Glutamatergic neuron (in vitro differentiated cells): ENCODE measurements around the gene BTBD1. TPM values are rescaled to one million over a fixed set of nuclear protein-coding genes. Genes with fewer than 3 reads are reported as not detected.
"Not testable (repeated sequence)": the region's sequence is repeated elsewhere in the genome, so short reads cannot be mapped to it uniquely, and the experiment has no call there.

Experiments
- DNase-seq: peaks from one replicate; pipeline ENCODE4 v3.0.0; 2022
- H3K27ac Mint-ChIP-seq: one replicate; pipeline ENCODE4 v1.8.0; 2020; ENCODE audit warnings: mild to moderate bottlenecking, mixed read lengths, inconsistent platforms; ENCODE audit not compliant: unreplicated experiment
- H3K27me3 Mint-ChIP-seq: one replicate; pipeline ENCODE4 v1.8.0; 2020; ENCODE audit warnings: mild to moderate bottlenecking, moderate library complexity, mixed read lengths, inconsistent platforms; ENCODE audit not compliant: unreplicated experiment
- H3K36me3 Mint-ChIP-seq: one replicate; pipeline ENCODE4 v1.8.0; 2020; ENCODE audit warnings: mild to moderate bottlenecking, mixed read lengths, inconsistent platforms; ENCODE audit not compliant: unreplicated experiment
- H3K4me1 Mint-ChIP-seq: one replicate; pipeline ENCODE4 v1.8.0; 2020; ENCODE audit warnings: mild to moderate bottlenecking, low read depth, mixed read lengths, inconsistent platforms; ENCODE audit not compliant: unreplicated experiment
- H3K4me3 Mint-ChIP-seq: one replicate; pipeline ENCODE4 v1.8.0; 2020; ENCODE audit warnings: mild to moderate bottlenecking, mixed read lengths, inconsistent platforms; ENCODE audit not compliant: unreplicated experiment
- H3K9me3 Mint-ChIP-seq: one replicate; pipeline ENCODE4 v1.8.0; 2020; ENCODE audit warnings: mild to moderate bottlenecking, moderate library complexity, mixed read lengths, inconsistent platforms; ENCODE audit not compliant: unreplicated experiment
- total RNA-seq: library from RNA; stranded (reverse); fragmentation: NEBNext Ultra II Directional; extraction: Animal tissue kit (Norgen Biotek cat#: 25700); gene quantifications from one replicate; pipeline ENCODE4 v1.2.1, GENCODE V29; 2021; ENCODE audit not compliant: unreplicated experiment
- TF ChIP-seq, protein P1 (sequence below): fragments of 200-600 bp; sonication (generic); IDR thresholded peaks from one replicate; pipeline ENCODE4 v1.5.0; 2021; ENCODE audit not compliant: partially characterized antibody, unreplicated experiment

BTBD1 gene
- total RNA-seq, 1 donor from 2014 or later: 41.9 TPM

GRCh38 chr15:83098079-83098478, 31.0 kb upstream of the BTBD1 start:
- Mint-ChIP-seq H3K36me3 (no peaks in the 10 kb centered on the region), H3K27ac (no peak overlapping the region), H3K4me3 (no peak overlapping the region), H3K27me3 (peaks cover 4% of the 10 kb centered on the region), H3K4me1 (no peaks in the 10 kb centered on the region), H3K9me3 (no peaks in the 10 kb centered on the region)
- no peak for DNase-seq
- TF ChIP-seq, protein P1, sequence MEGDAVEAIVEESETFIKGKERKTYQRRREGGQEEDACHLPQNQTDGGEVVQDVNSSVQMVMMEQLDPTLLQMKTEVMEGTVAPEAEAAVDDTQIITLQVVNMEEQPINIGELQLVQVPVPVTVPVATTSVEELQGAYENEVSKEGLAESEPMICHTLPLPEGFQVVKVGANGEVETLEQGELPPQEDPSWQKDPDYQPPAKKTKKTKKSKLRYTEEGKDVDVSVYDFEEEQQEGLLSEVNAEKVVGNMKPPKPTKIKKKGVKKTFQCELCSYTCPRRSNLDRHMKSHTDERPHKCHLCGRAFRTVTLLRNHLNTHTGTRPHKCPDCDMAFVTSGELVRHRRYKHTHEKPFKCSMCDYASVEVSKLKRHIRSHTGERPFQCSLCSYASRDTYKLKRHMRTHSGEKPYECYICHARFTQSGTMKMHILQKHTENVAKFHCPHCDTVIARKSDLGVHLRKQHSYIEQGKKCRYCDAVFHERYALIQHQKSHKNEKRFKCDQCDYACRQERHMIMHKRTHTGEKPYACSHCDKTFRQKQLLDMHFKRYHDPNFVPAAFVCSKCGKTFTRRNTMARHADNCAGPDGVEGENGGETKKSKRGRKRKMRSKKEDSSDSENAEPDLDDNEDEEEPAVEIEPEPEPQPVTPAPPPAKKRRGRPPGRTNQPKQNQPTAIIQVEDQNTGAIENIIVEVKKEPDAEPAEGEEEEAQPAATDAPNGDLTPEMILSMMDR: no peak

GRCh38 chr15:83094583-83094982, 27.5 kb upstream of the BTBD1 start:
- Mint-ChIP-seq H3K9me3 (no peaks in the 10 kb centered on the region), H3K4me1 (no peaks in the 10 kb centered on the region), H3K27ac (no peak overlapping the region), H3K36me3 (no peaks in the 10 kb centered on the region), H3K27me3 (peaks cover 3% of the 10 kb centered on the region), H3K4me3 (no peak overlapping the region)
- TF ChIP-seq, protein P1: no peak
- no peak for DNase-seq

DNA sequence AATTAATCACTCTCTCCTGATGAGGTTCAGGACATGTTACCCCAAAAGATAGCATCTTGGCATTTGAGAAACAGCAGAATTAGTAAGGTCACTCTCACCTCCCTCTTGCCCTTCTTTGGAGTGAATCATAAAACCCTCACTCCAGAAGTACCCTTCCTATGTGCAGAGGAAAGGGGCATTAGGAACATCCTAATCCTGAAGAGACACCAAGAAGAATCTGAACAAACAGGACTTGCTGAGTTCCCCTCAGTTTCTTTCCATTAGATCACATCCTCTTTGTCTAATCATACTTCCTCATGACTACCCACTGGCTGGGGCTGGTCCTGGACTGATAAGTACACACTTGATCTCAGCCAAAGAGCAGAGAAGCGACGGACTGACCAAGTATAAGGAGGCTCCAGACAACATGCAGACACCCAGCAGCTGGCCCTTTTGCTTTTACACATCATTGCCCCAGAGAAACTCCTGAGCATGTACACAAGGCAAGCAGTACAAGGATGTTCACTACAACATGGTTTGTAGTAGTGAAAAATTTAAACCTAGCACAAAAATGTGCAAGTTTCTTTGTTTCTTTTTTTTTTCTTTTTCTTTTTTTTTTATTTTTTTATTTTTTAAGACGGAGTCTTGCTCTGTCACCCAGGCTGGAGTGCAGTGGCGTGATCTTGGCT, 25.4 kb upstream of the BTBD1 start:
- H3K36me3 Mint-ChIP-seq: peaks cover 7% of the 10 kb centered on the region
- H3K4me3 Mint-ChIP-seq: no peak overlapping the region
- peaks cover 3% of the 10 kb centered on the region for H3K27me3 Mint-ChIP-seq
- TF ChIP-seq, protein P1: no peak
- no peaks in the 10 kb centered on the region for H3K9me3 Mint-ChIP-seq
- no peak for DNase-seq
- H3K4me1 Mint-ChIP-seq: no peaks in the 10 kb centered on the region
- H3K27ac Mint-ChIP-seq: no peak overlapping the region

DNA sequence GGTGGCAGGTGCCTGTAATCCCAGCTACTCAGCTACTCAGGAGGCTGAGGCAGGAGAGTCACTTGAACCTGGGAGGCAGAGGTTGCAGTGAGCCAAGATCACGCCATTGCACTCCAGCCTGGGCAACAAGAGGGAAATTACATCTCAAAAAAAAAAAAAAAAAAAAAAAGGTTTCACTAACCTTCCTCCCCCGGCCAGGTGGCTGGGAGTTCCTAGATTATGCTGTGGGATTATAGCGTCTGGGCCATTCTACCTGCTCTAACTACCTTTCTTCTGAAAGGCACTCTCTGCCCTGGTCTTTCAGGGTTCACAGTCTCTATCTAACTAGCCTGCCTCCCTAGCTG, 24.9 kb upstream of the BTBD1 start:
- H3K27me3 Mint-ChIP-seq, H3K27ac Mint-ChIP-seq, H3K9me3 Mint-ChIP-seq, H3K4me3 Mint-ChIP-seq, DNase-seq, H3K36me3 Mint-ChIP-seq, H3K4me1 Mint-ChIP-seq: not testable (repeated sequence)

GRCh38 chr15:83090465-83090864, 23.4 kb upstream of the BTBD1 start:
- H3K27ac Mint-ChIP-seq: no peak overlapping the region

More at GRCh38 chr15:83090465-83090864, 23.4 kb upstream of the BTBD1 start:
- TF ChIP-seq, protein P1: no peak
- DNase-seq: no peak
- Mint-ChIP-seq H3K27me3 (peaks cover 3% of the 10 kb centered on the region), H3K4me3 (no peak overlapping the region), H3K36me3 (peaks cover 7% of the 10 kb centered on the region), H3K4me1 (no peaks in the 10 kb centered on the region), H3K9me3 (no peaks in the 10 kb centered on the region)
